ENCODE data around the gene C9orf50. TPM values are rescaled to one million over a fixed set of nuclear protein-coding genes. Genes with fewer than 3 reads are reported as not detected.

Gene C9orf50, protein sequence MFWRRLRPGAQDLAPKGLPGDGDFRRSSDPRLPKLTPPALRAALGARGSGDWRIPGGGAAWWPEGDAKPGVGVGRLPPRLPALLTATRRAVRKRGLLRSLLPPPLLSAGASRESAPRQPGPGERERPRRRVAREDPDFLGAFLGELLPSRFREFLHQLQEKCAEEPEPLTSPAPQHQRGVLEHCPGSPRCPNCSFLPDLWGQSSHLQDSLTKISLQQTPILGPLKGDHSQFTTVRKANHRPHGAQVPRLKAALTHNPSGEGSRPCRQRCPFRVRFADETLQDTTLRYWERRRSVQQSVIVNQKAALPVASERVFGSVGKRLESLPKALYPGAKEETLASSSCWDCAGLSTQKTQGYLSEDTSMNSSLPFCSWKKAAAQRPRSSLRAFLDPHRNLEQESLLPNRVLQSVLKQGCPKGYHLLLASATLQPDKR
- total RNA-seq = not detected in 2 replicates

DNA sequence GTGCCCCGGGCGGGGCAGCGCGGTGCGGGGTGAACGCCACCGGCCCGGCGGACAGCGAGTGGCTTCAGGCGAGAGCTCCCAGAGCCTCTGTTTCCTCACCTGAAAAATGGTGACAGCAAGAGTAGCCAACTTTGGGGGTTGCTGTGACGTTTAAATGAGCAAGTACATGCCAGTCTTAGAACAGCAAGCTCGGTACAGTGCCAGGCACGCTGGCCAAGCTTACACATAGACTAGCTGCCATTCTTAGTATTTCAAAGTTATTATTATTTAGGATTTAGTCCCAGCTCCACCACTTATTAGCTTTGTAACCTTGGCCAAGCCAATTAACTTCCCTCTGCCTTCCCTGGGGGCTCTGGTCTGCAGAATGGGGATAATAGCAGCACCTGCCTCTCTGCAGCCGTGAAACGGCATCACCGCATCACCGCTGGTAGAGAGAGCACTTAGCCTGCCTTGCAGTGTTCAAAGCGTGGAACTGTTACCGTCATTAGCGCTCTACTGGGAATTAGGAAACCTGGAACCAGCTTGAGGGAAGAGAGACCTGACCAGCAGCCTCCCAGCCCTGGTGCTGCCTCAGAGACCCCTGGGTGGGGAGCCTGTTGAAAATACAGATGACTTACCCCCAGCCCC is at the start of gene C9orf50:
Gene C9orf50, minus strand, starts transcription at position 433 of the 627 bp plus-strand sequence. CDS start 527 bp downstream, outside the sequence.
- ATAC-seq (ENCODE audit: low read depth) (no peak), DNase-seq (no peak)
- CTCF ChIA-PET = interaction anchor here (1.0 to 2.6 kb wide), 4 partner anchors 9 to 489 kb away, joined by 3 to 9 read pairs (median 6); no protein-coding TSS in a partner anchor
- Mint-ChIP-seq H3K4me3 (no peak within 1 kb of the TSS), H3K9me3 (no peaks in the 10 kb centered on the region), H3K27me3 (peaks cover 20% of the 10 kb centered on the region), H3K36me3 (ENCODE audit: low read depth) (no peaks in the 10 kb centered on the region), H3K4me1 (peaks cover 22% of the 10 kb centered on the region), H3K27ac (no peak within 1 kb of the TSS)
- intact Hi-C loops (cut with micrococcal nuclease) = no loop called here
- TF ChIP-seq CTCF (IDR thresholded peaks at IDR 0.05) = no peak
- POLR2A ChIA-PET = interaction anchor here (1.6 kb wide), 1 partner anchor 10 kb away, joined by 5 read pairs; no protein-coding TSS in a partner anchor

DNA sequence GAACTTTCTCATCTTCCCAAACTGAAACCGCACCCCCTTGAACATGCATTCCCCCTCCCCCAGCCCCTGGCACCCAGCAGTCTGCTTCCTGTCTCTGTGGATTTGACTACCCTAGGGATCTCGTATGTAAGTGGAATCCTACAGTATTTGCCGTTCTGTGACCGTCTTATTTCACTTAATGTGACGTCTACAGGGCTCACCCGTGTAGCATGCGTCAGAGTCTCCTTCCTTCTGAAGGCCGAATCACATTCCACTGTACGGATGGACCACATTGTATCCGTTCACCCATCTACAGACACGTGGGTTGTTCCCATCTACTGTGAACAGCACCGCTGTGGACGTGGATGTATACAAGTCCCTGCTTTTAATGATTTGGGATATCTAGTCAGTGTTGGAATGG is 49.0 kb upstream of the C9orf50 start:
- CTCF ChIA-PET = no interaction called here
- no peaks in the 10 kb centered on the region for H3K36me3 Mint-ChIP-seq (ENCODE audit: low read depth)
- no peak for DNase-seq
- no peaks in the 10 kb centered on the region for H3K9me3 Mint-ChIP-seq
- intact Hi-C loops (cut with micrococcal nuclease) = no loop called here
- TF ChIP-seq CTCF (IDR thresholded peaks at IDR 0.05) = no peak
- POLR2A ChIA-PET = no interaction called here
- H3K4me3 Mint-ChIP-seq = no peak overlapping the region
- H3K27ac Mint-ChIP-seq = no peak overlapping the region
- H3K27me3 Mint-ChIP-seq = peaks cover 22% of the 10 kb centered on the region
- peaks cover 2% of the 10 kb centered on the region for H3K4me1 Mint-ChIP-seq
- no peak for ATAC-seq (ENCODE audit: low read depth)

DNA sequence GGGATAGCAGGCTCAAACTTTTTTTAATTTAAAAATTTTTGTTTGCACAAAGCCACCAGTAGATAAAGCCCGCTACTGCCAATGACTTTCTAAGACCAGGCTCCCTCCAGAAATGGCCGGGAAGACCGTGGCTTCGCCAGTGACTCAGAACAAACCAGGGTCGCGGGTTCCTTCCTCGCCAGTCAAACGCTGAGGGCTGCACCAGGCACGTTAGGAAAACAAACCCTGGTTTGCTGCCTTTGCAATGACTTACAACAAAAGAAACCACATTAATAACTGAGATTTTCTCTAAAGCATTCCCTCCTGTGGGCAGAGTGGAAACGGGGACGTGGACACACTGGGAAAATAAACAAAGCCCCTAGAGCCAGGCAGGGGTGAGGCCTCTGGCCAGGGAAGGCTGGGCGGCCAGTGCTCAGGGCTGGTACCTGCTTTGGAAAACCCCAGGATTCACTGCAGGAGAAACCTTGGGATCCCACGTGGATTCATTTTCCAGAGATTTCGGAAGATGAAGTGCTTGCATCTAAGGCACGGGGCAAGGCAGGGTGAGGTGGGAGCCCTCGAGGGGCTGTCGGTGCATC is 48.3 kb upstream of the C9orf50 start:
- Mint-ChIP-seq H3K36me3 (ENCODE audit: low read depth) (no peaks in the 10 kb centered on the region), H3K4me1 (peaks cover 7% of the 10 kb centered on the region), H3K9me3 (no peaks in the 10 kb centered on the region), H3K27me3 (peaks cover 28% of the 10 kb centered on the region), H3K4me3 (no peak overlapping the region), H3K27ac (no peak overlapping the region)
- intact Hi-C loops (cut with micrococcal nuclease) = no loop called here
- no peak for TF ChIP-seq CTCF (IDR thresholded peaks at IDR 0.05)
- ChIA-PET POLR2A (interaction anchor here (0.6 kb wide), 1 partner anchor 29 kb away, joined by 6 read pairs; no protein-coding TSS in a partner anchor), CTCF (no interaction called here)
- DNase-seq = no peak
- no peak for ATAC-seq (ENCODE audit: low read depth)

GRCh38 chr9:129667850-129668249 is 46.9 kb upstream of the C9orf50 start:
- Mint-ChIP-seq H3K9me3 (no peaks in the 10 kb centered on the region), H3K36me3 (ENCODE audit: low read depth) (no peaks in the 10 kb centered on the region), H3K27ac (no peak overlapping the region), H3K4me1 (peaks cover 7% of the 10 kb centered on the region), H3K27me3 (peaks cover 28% of the 10 kb centered on the region), H3K4me3 (no peak overlapping the region)
- TF ChIP-seq CTCF (IDR thresholded peaks at IDR 0.05) = no peak
- POLR2A ChIA-PET = no interaction called here
- CTCF ChIA-PET = no interaction called here
- intact Hi-C loops (cut with micrococcal nuclease) = no loop called here
- DNase-seq (no peak), ATAC-seq (ENCODE audit: low read depth) (no peak)

- no peak for TF ChIP-seq CTCF (IDR thresholded peaks at IDR 0.05)
- H3K4me1 Mint-ChIP-seq = peaks cover 7% of the 10 kb centered on the region
- H3K36me3 Mint-ChIP-seq (ENCODE audit: low read depth) = no peaks in the 10 kb centered on the region
- no peaks in the 10 kb centered on the region for H3K9me3 Mint-ChIP-seq
- POLR2A ChIA-PET = interaction anchor here (0.9 kb wide), 1 partner anchor 621 kb away, joined by 3 read pairs; no protein-coding TSS in a partner anchor
- DNase-seq (no peak), ATAC-seq (ENCODE audit: low read depth) (no peak)
- intact Hi-C loops (cut with micrococcal nuclease) = no loop called here
- CTCF ChIA-PET = no interaction called here
- no peak overlapping the region for H3K4me3 Mint-ChIP-seq
- H3K27me3 Mint-ChIP-seq = peaks cover 28% of the 10 kb centered on the region
- H3K27ac Mint-ChIP-seq = no peak overlapping the region
Measured at GRCh38 chr9:129667378-129667777, 46.5 kb upstream of the C9orf50 start.
